Prostate gland (tissue), 2 donors: ENCODE results near the gene DAGLA.

ENCODE experiments used
- POLR2A ChIP-seq: fragments of 450-650 bp; IDR thresholded peaks from one replicate; pipeline ENCODE4 v1.6.1; 2016; ENCODE audit warnings: antibody characterized with exemption, mild to moderate bottlenecking
- POLR2AphosphoS5 ChIP-seq: sonication (generic); formaldehyde crosslinking; IDR thresholded peaks from one replicate; pipeline ENCODE4 v1.6.1; 2017; ENCODE audit warnings: antibody characterized with exemption
- TF ChIP-seq, protein P1 (sequence below), 4 experiments: fragments of 200-600 bp in 2 of 4; fragments of 450-650 bp in 2 of 4; sonication (generic) in 2 of 4; IDR thresholded peaks; 1 replicate in 3 of 4; 2 replicates in 1 of 4; pipeline ENCODE4 v1.5.1; 2016 to 2019; ENCODE audit warnings: antibody characterized with exemption in 4 of 4, mild to moderate bottlenecking in 2 of 4, moderate library complexity in 2 of 4

DNA sequence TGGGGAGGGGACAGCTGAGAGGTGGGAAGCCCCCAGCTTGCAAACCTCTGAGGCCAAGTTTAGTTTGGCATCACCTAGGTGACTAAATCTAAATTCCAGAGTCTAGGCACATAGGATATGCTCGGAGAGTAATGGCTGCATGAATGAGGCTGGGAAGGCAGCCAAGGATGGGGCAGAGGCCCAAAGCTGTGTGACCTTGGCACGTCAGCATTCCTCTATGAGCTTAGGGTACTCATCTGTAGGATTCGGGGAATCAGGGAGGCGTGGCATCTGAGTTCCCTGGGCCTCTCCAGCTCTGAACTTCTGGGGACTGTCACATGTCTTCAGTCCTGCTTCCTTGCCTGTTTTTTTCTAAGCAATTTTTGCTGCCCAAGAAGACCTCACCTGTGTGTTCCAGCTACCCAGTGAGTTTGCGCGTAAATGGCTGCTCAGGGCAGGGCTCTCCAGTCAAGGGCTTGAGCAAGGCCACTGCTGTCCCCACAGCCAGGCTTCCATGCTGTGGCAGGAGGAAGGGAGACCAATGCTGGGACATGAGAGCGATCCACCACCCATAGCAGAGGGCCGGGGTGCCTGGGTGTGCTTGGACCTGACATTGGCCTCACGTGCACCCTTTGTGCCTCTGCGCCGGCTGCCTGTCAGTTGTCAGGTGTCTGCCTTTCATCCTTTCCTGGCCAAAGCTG lies 13.9 kb downstream of the DAGLA start:
- TF ChIP-seq, protein P1, sequence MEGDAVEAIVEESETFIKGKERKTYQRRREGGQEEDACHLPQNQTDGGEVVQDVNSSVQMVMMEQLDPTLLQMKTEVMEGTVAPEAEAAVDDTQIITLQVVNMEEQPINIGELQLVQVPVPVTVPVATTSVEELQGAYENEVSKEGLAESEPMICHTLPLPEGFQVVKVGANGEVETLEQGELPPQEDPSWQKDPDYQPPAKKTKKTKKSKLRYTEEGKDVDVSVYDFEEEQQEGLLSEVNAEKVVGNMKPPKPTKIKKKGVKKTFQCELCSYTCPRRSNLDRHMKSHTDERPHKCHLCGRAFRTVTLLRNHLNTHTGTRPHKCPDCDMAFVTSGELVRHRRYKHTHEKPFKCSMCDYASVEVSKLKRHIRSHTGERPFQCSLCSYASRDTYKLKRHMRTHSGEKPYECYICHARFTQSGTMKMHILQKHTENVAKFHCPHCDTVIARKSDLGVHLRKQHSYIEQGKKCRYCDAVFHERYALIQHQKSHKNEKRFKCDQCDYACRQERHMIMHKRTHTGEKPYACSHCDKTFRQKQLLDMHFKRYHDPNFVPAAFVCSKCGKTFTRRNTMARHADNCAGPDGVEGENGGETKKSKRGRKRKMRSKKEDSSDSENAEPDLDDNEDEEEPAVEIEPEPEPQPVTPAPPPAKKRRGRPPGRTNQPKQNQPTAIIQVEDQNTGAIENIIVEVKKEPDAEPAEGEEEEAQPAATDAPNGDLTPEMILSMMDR (IDR thresholded peaks at IDR 0.05) = no peak
- TF ChIP-seq POLR2AphosphoS5 (no peak), POLR2A (no peak)
